ENCODE data around the gene HARS1. TPM values are rescaled to one million over a fixed set of nuclear protein-coding genes. Genes with fewer than 3 reads are reported as not detected.
A peak's percentile ranks its signal among the peaks of the same experiment; 100 is the strongest.
"Not testable (repeated sequence)": the region's sequence is repeated elsewhere in the genome, so short reads cannot be mapped to it uniquely, and the experiment has no call there.

HARS1 gene
- total RNA-seq, 1 donor from 2014 or later: 45.7 TPM

GRCh38 chr5:140672455-140673186 is 18.5 kb downstream of the HARS1 start:
- H3K4me1 ChIP-seq: no peaks in the 10 kb centered on the region
- no peaks in the 10 kb centered on the region for H3K79me2 ChIP-seq (ENCODE audit: low read depth)
- H4K20me1 ChIP-seq (ENCODE audit: low read depth): no peaks in the 10 kb centered on the region
- H3K36me3 Mint-ChIP-seq: peaks cover 18% of the 10 kb centered on the region
- no peaks in the 10 kb centered on the region for H3K9me3 Mint-ChIP-seq
- H3F3A ChIP-seq (ENCODE audit: low read depth): no peaks in the 10 kb centered on the region
- no peaks in the 10 kb centered on the region for H3K9me3 ChIP-seq (ENCODE audit: low read depth)
- H3K4me2 ChIP-seq: no peak overlapping the region
- H3K27ac ChIP-seq: no peak overlapping the region
- peak; percentile 43 for DNase-seq (ENCODE audit: low spot score)
- H2AFZ ChIP-seq (replicated peaks): no peak overlapping the region
- no peak overlapping the region for H3K4me3 ChIP-seq
- TF ChIP-seq EZH2 (IDR thresholded peaks at IDR 0.05) (no peak), EZH2phosphoT487 (IDR thresholded peaks at IDR 0.05) (no peak)
- TF ChIP-seq, protein P1, sequence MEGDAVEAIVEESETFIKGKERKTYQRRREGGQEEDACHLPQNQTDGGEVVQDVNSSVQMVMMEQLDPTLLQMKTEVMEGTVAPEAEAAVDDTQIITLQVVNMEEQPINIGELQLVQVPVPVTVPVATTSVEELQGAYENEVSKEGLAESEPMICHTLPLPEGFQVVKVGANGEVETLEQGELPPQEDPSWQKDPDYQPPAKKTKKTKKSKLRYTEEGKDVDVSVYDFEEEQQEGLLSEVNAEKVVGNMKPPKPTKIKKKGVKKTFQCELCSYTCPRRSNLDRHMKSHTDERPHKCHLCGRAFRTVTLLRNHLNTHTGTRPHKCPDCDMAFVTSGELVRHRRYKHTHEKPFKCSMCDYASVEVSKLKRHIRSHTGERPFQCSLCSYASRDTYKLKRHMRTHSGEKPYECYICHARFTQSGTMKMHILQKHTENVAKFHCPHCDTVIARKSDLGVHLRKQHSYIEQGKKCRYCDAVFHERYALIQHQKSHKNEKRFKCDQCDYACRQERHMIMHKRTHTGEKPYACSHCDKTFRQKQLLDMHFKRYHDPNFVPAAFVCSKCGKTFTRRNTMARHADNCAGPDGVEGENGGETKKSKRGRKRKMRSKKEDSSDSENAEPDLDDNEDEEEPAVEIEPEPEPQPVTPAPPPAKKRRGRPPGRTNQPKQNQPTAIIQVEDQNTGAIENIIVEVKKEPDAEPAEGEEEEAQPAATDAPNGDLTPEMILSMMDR (IDR thresholded peaks at IDR 0.05): no peak
- H3K27me3 ChIP-seq: no peaks in the 10 kb centered on the region
- H3K4me1 Mint-ChIP-seq: no peaks in the 10 kb centered on the region
- H3K27me3 Mint-ChIP-seq (ENCODE audit: insufficient read depth, low read depth): peaks cover 2% of the 10 kb centered on the region
- H3K9ac ChIP-seq: no peak overlapping the region
- no peak overlapping the region for H3K4me3 Mint-ChIP-seq
- H3K36me3 ChIP-seq: no peaks in the 10 kb centered on the region
- no peak overlapping the region for H3K27ac Mint-ChIP-seq

DNA sequence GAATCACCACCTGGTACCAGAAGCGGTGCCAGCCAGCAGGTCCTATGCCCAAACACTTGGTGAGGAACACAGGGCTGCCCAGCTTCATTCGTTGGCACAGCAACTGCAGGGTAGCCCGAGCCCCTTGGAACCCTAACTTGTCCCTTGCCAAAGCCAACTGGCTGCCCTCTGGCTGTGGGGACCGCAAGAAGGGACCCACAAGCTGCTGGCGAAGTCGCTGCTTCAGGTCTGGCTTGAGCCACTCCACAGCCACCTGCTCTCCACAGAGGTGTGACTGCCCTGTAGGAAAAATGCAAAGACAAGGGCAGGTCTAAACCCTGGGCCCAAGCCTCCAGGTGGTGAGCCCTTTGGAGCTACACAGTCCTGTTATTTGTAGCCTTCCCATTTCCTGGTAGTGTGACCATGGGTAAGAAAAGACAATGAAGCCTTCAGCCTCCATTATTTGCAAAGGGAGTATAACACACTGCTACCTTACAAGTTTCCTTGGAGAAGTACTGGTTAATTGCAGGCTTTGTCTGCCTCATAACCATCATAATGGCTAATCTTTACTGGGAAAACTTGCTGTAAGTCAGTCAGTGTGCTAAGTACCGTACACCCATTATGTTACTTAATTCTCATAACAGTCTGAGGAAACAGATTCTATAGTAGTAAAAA is 19.6 kb downstream of the HARS1 start:
- TF ChIP-seq EZH2phosphoT487 (IDR thresholded peaks at IDR 0.05) (no peak), EZH2 (IDR thresholded peaks at IDR 0.05) (no peak)
- TF ChIP-seq, protein P1 (IDR thresholded peaks at IDR 0.05): no peak
- peaks cover 4% of the 10 kb centered on the region for H3K79me2 ChIP-seq (ENCODE audit: low read depth)
- H3K27ac ChIP-seq: no peak overlapping the region
- no peak overlapping the region for H3K27ac Mint-ChIP-seq
- H3K4me3 ChIP-seq: no peak overlapping the region
- no peaks in the 10 kb centered on the region for H3K4me1 ChIP-seq
- H3K9ac ChIP-seq: no peak overlapping the region
- H3K27me3 ChIP-seq: no peaks in the 10 kb centered on the region
- no peak overlapping the region for H3K4me3 Mint-ChIP-seq
- no peaks in the 10 kb centered on the region for H3K9me3 Mint-ChIP-seq
- peaks cover 2% of the 10 kb centered on the region for H3K27me3 Mint-ChIP-seq (ENCODE audit: insufficient read depth, low read depth)
- no peaks in the 10 kb centered on the region for H3F3A ChIP-seq (ENCODE audit: low read depth)
- H4K20me1 ChIP-seq (ENCODE audit: low read depth): no peaks in the 10 kb centered on the region
- H3K36me3 Mint-ChIP-seq: peaks cover 14% of the 10 kb centered on the region
- H3K36me3 ChIP-seq: no peaks in the 10 kb centered on the region
- no peak overlapping the region for H3K4me2 ChIP-seq
- no peak overlapping the region for H2AFZ ChIP-seq (replicated peaks)
- no peak for DNase-seq (ENCODE audit: low spot score)
- peaks cover under 1% of the 10 kb centered on the region for H3K4me1 Mint-ChIP-seq
- H3K9me3 ChIP-seq (ENCODE audit: low read depth): no peaks in the 10 kb centered on the region

- not testable (repeated sequence) for H3K4me1 ChIP-seq; H3K27me3 Mint-ChIP-seq (ENCODE audit: insufficient read depth, low read depth); H3F3A ChIP-seq (ENCODE audit: low read depth); H4K20me1 ChIP-seq (ENCODE audit: low read depth); H3K36me3 ChIP-seq; H3K4me2 ChIP-seq; H3K27ac ChIP-seq; H3K4me3 ChIP-seq; H3K79me2 ChIP-seq (ENCODE audit: low read depth); H3K4me3 Mint-ChIP-seq; H3K27me3 ChIP-seq; H3K27ac Mint-ChIP-seq; H3K4me1 Mint-ChIP-seq; H3K9me3 Mint-ChIP-seq; H2AFZ ChIP-seq (replicated peaks); H3K9ac ChIP-seq; DNase-seq (ENCODE audit: low spot score); H3K9me3 ChIP-seq (ENCODE audit: low read depth)
- H3K36me3 Mint-ChIP-seq: peaks cover 15% of the 10 kb centered on the region
These were observed 20.1 kb downstream of the HARS1 start for GRCh38 chr5:140671035-140671434.

All from neural progenitor cell (in vitro differentiated cells).